ENCODE measurements around the gene ITM2C. TPM values are rescaled to one million over a fixed set of nuclear protein-coding genes. Genes with fewer than 3 reads are reported as not detected.

The ITM2C gene
- total RNA-seq, 2 experiments from 2014 or later, result 13.0 to 13.6 TPM

GRCh38 chr2:230875347-230876315, 10.9 kb downstream of the ITM2C start:
- no peak for DNase-seq
- peaks cover 33% of the 10 kb centered on the region for H3K4me1 Mint-ChIP-seq (ENCODE audit: low read depth)
- H3K36me3 Mint-ChIP-seq (ENCODE audit: low read depth), result no peaks in the 10 kb centered on the region
- no peaks in the 10 kb centered on the region for H3K27me3 Mint-ChIP-seq (ENCODE audit: low read depth)
- intact Hi-C loops (cut with micrococcal nuclease), result no loop called here
- H3K9me3 Mint-ChIP-seq, result no peaks in the 10 kb centered on the region
- H3K27ac Mint-ChIP-seq, result no peak overlapping the region
- CTCF ChIA-PET, result interaction anchor here (1.4 kb wide), 2 partner anchors 24 to 55 kb away, joined by 4 read pairs; no protein-coding TSS in a partner anchor
- no peak overlapping the region for H3K4me3 Mint-ChIP-seq

DNA sequence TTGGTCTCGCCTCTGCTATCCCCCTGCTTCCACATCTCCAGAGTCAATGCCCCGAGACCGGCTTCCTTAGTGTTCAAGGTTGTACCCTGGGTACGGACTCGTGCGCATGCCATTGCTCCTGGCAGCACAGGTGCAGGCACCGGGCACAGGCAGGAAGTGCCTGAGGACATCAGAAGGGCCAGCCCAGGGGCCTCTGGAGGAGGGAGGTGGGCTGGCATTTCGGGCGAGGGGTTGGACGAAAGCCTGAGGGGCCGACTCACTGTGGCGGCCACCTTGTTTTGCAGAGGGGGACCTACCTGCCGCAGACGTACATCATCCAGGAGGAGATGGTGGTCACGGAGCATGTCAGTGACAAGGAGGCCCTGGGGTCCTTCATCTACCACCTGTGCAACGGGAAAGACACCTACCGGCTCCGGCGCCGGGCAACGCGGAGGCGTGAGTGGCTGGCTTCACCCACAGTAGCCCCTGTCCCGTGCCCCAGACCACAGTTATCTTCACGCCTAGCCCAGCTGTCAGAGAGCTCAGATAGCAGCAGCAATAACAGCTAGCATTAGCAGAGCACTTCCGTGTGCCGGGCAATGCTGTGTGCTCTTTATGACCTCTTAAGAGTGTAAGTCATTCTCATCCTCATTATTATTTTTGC, 12.5 kb downstream of the ITM2C start:
- H3K27ac Mint-ChIP-seq, result no peak overlapping the region
- H3K4me3 Mint-ChIP-seq, result no peak overlapping the region
- intact Hi-C loops (cut with micrococcal nuclease), result no loop called here

DNA sequence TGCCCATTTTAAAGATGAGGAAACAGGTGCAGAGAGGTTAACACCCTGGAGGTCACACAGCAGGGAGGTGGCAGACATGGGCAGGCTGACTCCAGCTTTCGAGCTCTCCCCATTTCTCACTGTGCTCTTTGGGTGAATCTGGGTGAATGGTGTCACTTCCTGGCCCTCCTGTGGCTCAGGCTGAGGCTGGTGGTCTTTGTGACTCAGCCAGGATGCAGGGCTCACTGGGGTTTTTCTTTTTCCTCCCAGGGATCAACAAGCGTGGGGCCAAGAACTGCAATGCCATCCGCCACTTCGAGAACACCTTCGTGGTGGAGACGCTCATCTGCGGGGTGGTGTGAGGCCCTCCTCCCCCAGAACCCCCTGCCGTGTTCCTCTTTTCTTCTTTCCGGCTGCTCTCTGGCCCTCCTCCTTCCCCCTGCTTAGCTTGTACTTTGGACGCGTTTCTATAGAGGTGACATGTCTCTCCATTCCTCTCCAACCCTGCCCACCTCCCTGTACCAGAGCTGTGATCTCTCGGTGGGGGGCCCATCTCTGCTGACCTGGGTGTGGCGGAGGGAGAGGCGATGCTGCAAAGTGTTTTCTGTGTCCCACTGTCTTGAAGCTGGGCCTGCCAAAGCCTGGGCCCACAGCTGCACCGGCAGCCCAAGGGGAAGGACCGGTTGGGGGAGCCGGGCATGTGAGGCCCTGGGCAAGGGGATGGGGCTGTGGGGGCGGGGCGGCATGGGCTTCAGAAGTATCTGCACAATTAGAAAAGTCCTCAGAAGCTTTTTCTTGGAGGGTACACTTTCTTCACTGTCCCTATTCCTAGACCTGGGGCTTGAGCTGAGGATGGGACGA, 13.2 kb downstream of the ITM2C start:
- peaks cover 28% of the 10 kb centered on the region for H3K4me1 Mint-ChIP-seq (ENCODE audit: low read depth)
- no peaks in the 10 kb centered on the region for H3K27me3 Mint-ChIP-seq (ENCODE audit: low read depth)
- peak overlapping the region; percentile 18 for H3K27ac Mint-ChIP-seq
- no peaks in the 10 kb centered on the region for H3K9me3 Mint-ChIP-seq
- CTCF ChIA-PET, result interaction anchor here (0.5 to 1.4 kb wide), 5 partner anchors 13 to 110 kb away, joined by 3 to 7 read pairs (median 3); no protein-coding TSS in a partner anchor
- H3K36me3 Mint-ChIP-seq (ENCODE audit: low read depth), result no peaks in the 10 kb centered on the region
- peak; percentile 62 for DNase-seq
- no peak overlapping the region for H3K4me3 Mint-ChIP-seq
- intact Hi-C loops (cut with micrococcal nuclease), result no loop called here

More for the DNA sequence above, 12.5 kb downstream of the ITM2C start:
- H3K4me1 Mint-ChIP-seq (ENCODE audit: low read depth), result peaks cover 33% of the 10 kb centered on the region
- CTCF ChIA-PET, result interaction anchor here (1.0 to 1.4 kb wide), 2 partner anchors 14 to 57 kb away, joined by 3 to 4 read pairs; no protein-coding TSS in a partner anchor
- no peaks in the 10 kb centered on the region for H3K9me3 Mint-ChIP-seq
- no peak for DNase-seq
- H3K27me3 Mint-ChIP-seq (ENCODE audit: low read depth), result no peaks in the 10 kb centered on the region
- no peaks in the 10 kb centered on the region for H3K36me3 Mint-ChIP-seq (ENCODE audit: low read depth)

DNA sequence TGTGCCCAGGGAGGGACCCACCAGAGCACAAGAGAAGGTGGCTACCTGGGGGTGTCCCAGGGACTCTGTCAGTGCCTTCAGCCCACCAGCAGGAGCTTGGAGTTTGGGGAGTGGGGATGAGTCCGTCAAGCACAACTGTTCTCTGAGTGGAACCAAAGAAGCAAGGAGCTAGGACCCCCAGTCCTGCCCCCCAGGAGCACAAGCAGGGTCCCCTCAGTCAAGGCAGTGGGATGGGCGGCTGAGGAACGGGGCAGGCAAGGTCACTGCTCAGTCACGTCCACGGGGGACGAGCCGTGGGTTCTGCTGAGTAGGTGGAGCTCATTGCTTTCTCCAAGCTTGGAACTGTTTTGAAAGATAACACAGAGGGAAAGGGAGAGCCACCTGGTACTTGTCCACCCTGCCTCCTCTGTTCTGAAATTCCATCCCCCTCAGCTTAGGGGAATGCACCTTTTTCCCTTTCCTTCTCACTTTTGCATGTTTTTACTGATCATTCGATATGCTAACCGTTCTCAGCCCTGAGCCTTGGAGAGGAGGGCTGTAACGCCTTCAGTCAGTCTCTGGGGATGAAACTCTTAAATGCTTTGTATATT, 14.0 kb downstream of the ITM2C start:
- intact Hi-C loops (cut with micrococcal nuclease), result no loop called here
- Mint-ChIP-seq H3K27me3 (ENCODE audit: low read depth) (no peaks in the 10 kb centered on the region), H3K9me3 (no peaks in the 10 kb centered on the region), H3K36me3 (ENCODE audit: low read depth) (no peaks in the 10 kb centered on the region), H3K4me1 (ENCODE audit: low read depth) (peaks cover 27% of the 10 kb centered on the region), H3K4me3 (no peak overlapping the region), H3K27ac (no peak overlapping the region)
- DNase-seq, result no peak
- CTCF ChIA-PET, result interaction anchor here (0.5 to 1.4 kb wide), 4 partner anchors 13 to 109 kb away, joined by 3 to 7 read pairs (median 4); no protein-coding TSS in a partner anchor

DNA sequence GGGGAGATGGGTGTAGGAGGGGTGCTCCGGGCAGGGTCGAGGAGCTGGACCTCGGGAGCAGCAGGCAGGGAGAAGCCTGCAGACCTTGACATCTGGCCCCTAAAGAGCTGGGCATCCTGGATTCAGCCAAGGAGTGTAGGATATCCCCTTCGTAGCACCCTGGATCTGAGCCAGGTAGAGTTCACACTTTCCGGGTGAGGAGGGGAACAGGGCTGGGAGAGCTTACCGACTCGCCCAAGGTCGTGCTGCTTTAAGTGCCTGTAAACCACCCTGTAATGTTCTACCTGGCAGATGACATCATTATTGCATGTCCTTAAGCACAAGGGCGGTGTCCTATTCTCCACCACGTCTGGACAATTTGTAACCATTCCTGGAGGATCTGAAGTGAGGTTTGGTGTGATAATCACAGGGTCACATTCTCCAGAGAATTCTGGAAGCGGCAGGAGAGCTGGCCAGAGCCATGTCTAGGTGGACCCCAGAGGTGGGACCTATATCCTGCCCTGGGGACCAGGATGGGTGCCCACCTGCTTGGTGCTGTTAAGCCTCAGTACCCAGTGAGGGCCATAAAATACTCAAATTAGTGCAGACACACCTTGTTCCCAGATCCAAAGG, 14.6 kb downstream of the ITM2C start:
- CTCF ChIA-PET, result interaction anchor here (1.4 kb wide), 2 partner anchors 17 to 109 kb away, joined by 3 to 6 read pairs; no protein-coding TSS in a partner anchor
- Mint-ChIP-seq H3K9me3 (no peaks in the 10 kb centered on the region), H3K4me3 (no peak overlapping the region), H3K27ac (no peak overlapping the region), H3K27me3 (ENCODE audit: low read depth) (no peaks in the 10 kb centered on the region), H3K4me1 (ENCODE audit: low read depth) (peaks cover 20% of the 10 kb centered on the region), H3K36me3 (ENCODE audit: low read depth) (no peaks in the 10 kb centered on the region)
- intact Hi-C loops (cut with micrococcal nuclease), result no loop called here
- DNase-seq, result no peak

DNA sequence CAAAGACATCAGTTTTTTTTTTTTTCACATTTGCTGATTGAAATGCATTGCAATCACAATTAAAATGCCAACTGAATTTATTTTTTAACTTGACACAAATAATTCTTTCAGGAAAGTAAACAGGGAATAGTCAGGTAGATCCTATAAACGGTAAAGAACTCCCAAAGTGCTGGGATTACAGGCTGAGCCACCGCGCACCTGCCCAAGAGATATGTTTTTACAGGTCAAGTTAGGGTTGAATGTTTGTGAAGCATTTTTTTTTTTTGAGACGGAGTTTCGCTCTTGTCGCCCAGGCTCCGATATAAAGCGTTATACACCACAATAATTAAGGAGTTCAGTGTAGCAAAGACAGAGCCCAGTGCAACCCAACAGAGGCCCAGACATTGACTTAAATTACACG, 15.1 kb downstream of the ITM2C start:
- Mint-ChIP-seq H3K4me1 (ENCODE audit: low read depth) (peaks cover 17% of the 10 kb centered on the region), H3K9me3 (no peaks in the 10 kb centered on the region), H3K27me3 (ENCODE audit: low read depth) (no peaks in the 10 kb centered on the region), H3K36me3 (ENCODE audit: low read depth) (no peaks in the 10 kb centered on the region), H3K27ac (no peak overlapping the region), H3K4me3 (no peak overlapping the region)
- no peak for DNase-seq
- intact Hi-C loops (cut with micrococcal nuclease), result no loop called here
- CTCF ChIA-PET, result no interaction called here

- Mint-ChIP-seq H3K4me1 (ENCODE audit: low read depth) (peaks cover 17% of the 10 kb centered on the region), H3K4me3 (no peak overlapping the region), H3K9me3 (no peaks in the 10 kb centered on the region), H3K27me3 (ENCODE audit: low read depth) (no peaks in the 10 kb centered on the region), H3K27ac (no peak overlapping the region), H3K36me3 (ENCODE audit: low read depth) (no peaks in the 10 kb centered on the region)
- intact Hi-C loops (cut with micrococcal nuclease), result no loop called here
- CTCF ChIA-PET, result interaction anchor here (1.2 kb wide), 1 partner anchor 13 kb away, joined by 4 read pairs; no protein-coding TSS in a partner anchor
- peak; percentile 4 for DNase-seq
Measured at GRCh38 chr2:230881840-230882239, 17.1 kb downstream of the ITM2C start.

DNA sequence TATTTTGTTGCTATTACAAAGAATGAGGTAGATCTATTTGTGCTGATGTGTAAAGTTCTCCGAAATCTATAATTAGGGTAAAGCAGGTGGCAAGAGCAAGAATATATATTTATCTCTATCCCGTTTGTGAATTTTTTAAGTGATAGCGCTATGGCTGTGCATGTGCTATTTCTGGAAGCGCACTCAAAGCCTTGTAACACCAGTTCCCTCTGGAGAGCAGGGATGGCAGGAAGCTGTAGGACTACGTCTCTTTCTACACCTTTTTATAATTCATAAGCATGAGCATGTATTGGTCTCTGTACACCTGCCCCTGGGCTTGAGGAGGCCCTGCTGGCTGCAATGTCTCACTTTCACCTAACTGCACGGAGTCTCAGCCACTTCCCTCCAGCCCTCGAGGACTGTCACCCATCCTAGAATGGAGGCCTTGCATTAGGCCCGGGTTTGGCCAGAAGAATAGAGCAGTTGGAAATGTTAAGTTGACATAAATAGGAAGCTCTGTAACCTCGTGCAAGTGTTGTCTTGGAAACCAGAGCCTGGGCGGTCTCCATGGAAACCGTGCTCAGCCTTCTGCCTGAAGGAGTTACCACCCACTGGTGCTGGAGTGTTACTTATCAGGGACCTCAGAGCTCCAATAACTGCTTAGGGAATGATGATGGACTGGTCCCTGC, 20.9 kb downstream of the ITM2C start:
- H3K4me1 Mint-ChIP-seq (ENCODE audit: low read depth), result peaks cover 6% of the 10 kb centered on the region
- no peak overlapping the region for H3K4me3 Mint-ChIP-seq
- H3K9me3 Mint-ChIP-seq, result no peaks in the 10 kb centered on the region
- intact Hi-C loops (cut with micrococcal nuclease), result no loop called here
- CTCF ChIA-PET, result interaction anchor here (1.2 kb wide), 1 partner anchor 37 kb away, joined by 7 read pairs; no protein-coding TSS in a partner anchor
- no peak overlapping the region for H3K27ac Mint-ChIP-seq
- DNase-seq, result no peak
- H3K36me3 Mint-ChIP-seq (ENCODE audit: low read depth), result no peaks in the 10 kb centered on the region
- no peaks in the 10 kb centered on the region for H3K27me3 Mint-ChIP-seq (ENCODE audit: low read depth)

GRCh38 chr2:230886206-230886605, 21.5 kb downstream of the ITM2C start:
- intact Hi-C loops (cut with micrococcal nuclease), result no loop called here
- H3K4me1 Mint-ChIP-seq (ENCODE audit: low read depth), result peaks cover 7% of the 10 kb centered on the region
- H3K27me3 Mint-ChIP-seq (ENCODE audit: low read depth), result peaks cover under 1% of the 10 kb centered on the region
- CTCF ChIA-PET, result interaction anchor here (1.2 kb wide), 1 partner anchor 37 kb away, joined by 7 read pairs; no protein-coding TSS in a partner anchor
- H3K4me3 Mint-ChIP-seq, result no peak overlapping the region
- H3K27ac Mint-ChIP-seq, result no peak overlapping the region
- no peaks in the 10 kb centered on the region for H3K36me3 Mint-ChIP-seq (ENCODE audit: low read depth)
- H3K9me3 Mint-ChIP-seq, result no peaks in the 10 kb centered on the region
- DNase-seq, result no peak

GRCh38 chr2:230886671-230887071, 21.9 kb downstream of the ITM2C start:
- no peak for DNase-seq
- Mint-ChIP-seq H3K36me3 (ENCODE audit: low read depth) (no peaks in the 10 kb centered on the region), H3K4me3 (no peak overlapping the region), H3K27me3 (ENCODE audit: low read depth) (peaks cover 4% of the 10 kb centered on the region), H3K27ac (no peak overlapping the region), H3K4me1 (ENCODE audit: low read depth) (peaks cover 10% of the 10 kb centered on the region), H3K9me3 (no peaks in the 10 kb centered on the region)
- CTCF ChIA-PET, result interaction anchor here (1.2 kb wide), 1 partner anchor 38 kb away, joined by 7 read pairs; no protein-coding TSS in a partner anchor
- intact Hi-C loops (cut with micrococcal nuclease), result no loop called here

DNA sequence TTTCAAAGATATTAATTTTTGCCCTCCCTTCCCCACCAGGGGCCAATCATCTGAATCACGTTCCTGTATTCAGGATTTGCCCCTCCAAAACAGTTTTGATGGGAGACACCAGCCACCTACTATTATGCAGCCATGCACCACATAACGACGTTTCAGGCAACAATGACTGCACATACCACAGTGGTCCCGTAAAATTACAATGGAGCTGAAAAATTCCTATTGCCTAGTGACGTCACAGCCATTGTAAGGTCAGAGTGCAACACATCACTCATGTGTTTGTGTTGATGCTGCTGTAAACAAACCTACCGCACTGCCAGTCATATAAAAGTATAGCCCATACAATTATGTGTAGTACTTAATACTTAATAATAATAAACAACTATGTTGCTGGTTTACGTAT, 22.6 kb downstream of the ITM2C start:
- intact Hi-C loops (cut with micrococcal nuclease), result no loop called here

More for the DNA sequence above, 22.6 kb downstream of the ITM2C start:
- no peak for DNase-seq
- Mint-ChIP-seq H3K4me1 (ENCODE audit: low read depth) (peaks cover 10% of the 10 kb centered on the region), H3K9me3 (peaks cover 2% of the 10 kb centered on the region), H3K36me3 (ENCODE audit: low read depth) (no peaks in the 10 kb centered on the region), H3K4me3 (no peak overlapping the region), H3K27me3 (ENCODE audit: low read depth) (peaks cover 7% of the 10 kb centered on the region), H3K27ac (no peak overlapping the region)
- CTCF ChIA-PET, result no interaction called here
